ENCODE results near the gene SRP14. TPM values are rescaled to one million over a fixed set of nuclear protein-coding genes. Genes with fewer than 3 reads are reported as not detected.

SRP14 gene
- total RNA-seq, 1 donor from 2014 or later, result 186 TPM

DNA sequence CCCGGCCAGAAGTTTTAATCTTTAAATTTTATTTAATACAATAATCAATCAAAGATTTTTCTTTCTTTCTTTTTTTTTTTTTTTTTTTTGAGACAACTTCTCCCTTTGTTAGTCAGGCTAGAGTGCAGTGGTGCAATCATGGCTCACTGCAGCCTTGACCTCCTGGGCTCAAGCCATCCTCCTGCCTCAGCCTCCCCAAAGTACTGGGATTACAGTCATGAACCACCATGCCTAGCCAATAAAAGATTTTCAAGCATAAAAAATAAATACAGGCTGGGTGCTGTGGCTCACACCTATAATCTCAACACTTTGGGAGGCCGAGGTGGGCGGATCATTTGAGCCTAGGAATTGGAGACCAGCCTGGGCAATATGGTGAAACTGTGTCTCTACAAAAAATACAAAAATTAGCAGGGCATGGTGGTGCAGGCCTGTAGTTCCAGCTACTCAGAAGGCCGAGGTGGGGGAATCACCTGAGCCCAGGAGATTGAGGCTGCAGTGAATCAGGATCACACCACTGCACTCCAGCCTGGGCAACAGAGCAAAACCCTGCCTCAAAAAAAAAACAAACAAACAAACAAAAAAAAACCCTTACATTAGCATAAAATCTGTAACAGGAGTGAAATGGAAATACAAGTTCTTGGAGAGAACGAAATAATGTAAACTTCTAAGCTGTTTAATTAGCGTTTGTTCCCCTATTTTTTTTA, 29.1 kb upstream of the SRP14 start:
- DNase-seq (ENCODE audit: low spot score), result no peak

DNA sequence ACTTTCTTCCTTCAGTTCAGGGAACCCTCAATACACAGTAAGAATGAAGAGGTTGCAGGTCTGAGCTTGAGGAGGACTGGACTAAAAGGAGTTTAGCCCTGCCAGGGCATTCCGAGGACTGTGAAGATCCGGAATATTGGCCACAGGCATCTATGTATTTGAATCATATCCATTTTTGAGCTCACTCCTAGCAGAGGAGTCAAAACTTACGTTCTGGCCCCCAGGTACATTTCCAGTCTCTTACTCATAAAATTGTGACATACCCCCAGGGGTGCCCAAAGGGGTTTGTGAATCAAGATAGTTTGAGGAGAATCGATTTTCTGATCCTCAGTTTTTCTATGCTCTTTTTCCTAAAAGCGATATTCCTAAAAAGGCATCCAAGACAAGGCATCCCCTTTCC, 27.6 kb upstream of the SRP14 start:
- no peak for DNase-seq (ENCODE audit: low spot score)

DNA sequence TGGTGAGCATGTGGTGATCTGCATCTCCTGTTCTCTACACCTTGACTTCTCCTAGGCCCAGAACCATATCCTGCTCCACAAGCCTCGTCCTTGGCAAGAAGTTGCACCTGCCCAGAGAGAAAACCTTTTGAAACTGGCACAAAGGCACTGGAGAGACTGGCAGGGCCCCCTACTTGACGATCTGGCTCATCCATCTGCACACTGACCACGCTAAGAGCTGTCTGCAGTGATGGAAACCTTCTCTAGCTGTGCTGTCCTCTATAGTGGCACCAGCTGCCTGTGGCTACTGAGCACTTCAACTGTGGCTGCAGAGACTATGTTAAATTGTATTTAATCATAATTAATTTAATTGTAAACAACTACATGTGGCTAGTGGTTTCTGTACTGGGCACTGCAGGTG, 26.2 kb upstream of the SRP14 start:
- no peak for DNase-seq (ENCODE audit: low spot score)

DNA sequence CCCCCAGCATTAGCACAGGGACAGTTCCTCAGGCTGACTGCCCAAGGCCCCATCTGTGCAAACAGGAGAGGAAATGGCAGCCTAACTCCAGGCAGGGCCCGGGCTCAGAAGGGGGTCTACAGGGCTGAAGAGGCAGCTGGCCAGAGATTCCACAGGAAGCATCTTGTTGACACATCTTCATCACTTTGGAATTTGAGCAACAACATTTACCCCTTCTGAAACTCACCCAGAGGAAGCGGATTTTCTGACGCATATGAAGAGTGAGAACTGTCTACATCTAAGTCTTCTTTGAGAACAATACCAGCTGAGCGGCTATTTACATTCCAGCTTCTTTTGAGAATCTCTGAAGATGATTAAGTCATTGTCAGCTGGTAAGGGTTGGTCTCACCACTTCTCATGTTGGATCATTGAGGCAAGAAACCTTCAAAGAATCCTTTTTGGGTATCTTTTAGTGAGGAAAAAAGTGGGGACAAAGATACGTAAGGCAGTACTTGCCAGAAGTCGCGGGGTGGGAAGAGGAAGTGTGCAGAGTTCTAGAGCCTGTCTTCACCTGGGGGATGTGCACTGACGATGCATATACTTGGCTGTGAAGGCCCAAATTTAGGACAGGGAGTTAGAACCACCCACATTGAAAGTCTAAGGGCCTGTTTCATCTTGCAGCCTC, 25.4 kb upstream of the SRP14 start:
- no peak for DNase-seq (ENCODE audit: low spot score)

DNA sequence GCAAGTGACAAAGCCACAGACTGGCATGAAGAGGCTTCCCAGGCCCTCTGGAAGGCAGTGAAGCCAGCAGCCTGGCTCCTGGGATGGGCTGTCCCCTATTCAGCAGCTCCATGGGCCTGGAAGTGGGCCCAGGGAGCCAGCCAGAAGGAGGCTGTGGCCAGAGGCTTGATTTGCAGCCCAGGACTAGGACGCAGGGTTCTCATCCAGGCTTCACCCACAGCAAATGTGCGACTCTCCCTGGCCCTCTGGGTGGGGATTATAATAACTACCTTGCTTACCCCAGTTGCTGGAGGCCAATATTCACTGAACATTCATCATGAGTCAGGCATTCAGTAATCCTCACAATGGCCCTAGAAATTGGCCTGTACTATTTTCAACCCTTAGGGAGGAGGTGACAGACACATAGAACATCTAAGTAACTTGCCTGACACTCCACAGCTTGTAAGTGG, 24.6 kb upstream of the SRP14 start:
- DNase-seq (ENCODE audit: low spot score), result no peak

DNA sequence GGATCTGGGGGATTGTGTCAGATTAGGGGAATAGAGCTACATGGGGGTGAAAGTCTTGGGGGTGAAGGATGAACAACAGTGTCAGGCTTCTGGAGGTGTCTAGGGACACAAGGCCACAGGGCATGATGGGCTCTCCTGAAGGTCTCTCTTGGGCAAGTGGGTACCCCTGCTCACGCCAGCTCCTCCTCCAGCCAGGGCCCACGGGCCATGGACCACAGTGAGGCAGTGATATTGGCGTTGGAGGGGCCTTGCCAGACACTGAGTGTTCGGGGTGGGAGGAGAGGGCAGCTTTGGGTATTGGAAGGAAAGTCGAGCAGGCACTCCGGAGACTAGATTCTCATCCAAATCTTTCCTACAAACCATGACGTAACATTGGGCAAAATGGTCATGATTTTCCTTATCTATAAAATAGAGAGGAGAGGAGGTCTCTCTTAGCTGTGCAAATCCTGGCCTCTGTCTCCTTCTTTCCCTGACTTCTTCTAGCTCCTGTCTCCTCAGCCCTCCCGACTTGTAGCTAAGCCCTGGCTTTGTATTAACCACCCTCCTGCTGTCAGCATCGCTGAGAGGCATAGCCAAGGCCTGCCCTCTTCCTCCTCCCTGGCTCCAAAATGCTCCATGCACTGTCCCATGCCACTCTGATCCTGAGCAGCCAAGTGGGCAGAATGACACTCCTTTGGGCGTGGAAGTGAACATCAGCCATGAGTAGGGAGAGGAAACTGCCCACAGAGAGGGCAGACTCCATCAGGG, 24.0 kb upstream of the SRP14 start:
- DNase-seq (ENCODE audit: low spot score), result no peak

DNA sequence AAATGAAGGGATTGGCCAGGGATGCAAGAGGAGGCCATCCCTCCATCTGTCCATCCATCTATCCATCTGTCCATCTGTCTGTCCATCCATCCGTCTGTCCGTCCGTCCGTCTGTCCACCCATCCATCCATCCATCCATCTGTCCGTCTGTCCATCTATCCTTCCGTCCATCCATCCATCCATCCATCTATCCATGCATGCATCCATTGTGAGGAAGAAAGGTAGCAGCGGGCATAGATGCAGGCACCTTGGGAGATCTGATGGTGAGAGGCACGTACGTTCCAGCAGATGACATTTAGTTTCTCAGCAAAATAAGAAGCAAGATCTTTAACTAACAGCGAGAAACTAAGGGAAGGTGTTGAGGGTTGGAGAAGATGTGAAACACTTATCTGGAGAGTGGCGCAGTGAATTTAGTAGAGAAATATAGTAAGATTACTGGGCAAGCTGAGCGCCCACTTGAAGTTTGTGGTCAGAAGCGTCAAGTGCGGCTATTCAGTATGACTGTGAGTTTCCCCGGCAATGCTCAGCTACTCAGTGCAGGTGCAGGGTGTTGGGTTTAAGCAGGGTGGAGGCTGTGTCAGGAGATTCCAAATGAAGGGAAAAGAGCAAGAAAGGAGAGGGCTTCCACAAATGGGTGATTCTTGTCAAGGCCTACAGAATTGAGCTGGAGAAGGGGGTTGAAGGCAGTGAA, 22.4 kb upstream of the SRP14 start:
- no peak for DNase-seq (ENCODE audit: low spot score)

DNA sequence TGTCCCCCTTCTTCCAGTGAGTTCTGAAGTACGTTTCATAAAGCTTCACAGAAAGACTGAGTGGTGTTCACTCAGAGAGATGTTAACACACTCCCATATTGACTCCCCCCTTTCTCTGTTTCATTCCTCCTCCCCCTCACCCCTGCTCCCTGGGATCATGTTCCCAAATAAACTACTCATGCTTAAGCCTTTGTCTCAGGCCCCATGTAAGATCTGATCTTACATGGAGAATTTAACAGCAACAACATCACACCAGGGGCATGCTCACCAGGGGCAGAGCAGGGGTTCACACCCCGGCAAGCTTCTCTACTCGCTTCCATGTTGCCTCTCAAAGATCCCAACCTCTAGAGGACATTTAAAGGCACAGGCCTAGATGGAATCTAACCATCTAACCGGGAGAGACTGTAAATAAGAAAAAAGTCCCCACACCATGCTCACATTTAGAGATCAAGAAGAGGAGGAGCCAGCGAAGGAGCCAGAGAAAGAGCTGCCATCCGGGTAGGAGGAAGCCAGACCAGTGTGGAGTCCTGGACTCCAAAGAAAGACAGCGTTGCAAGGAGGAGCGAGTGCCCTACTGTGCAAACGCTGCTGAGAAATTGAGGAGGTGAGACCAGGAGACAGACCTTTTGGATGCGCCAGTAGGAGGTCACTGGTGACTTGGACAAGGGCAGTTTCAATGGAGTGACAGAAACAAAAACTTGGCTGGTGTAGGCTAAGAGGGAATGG, 21.4 kb upstream of the SRP14 start:
- no peak for DNase-seq (ENCODE audit: low spot score)

DNA sequence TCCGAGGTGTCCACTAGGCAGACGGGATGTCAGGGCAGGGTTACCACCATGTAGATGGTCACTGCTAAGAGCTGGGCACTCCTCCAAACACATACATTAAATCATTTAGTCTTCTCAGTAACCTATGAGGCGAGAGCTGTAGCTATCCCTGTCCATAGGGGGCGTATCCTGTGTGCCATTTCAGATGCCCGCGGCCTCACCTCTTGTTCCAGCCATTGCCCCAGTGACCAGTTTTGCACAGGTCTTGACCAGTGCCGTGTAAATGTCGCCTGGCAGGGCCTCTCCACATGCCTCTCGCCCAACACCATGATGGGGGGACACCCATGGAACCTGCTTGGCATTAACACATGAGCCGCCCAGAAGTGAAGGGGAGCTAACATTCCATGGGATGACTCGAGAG, 20.8 kb upstream of the SRP14 start:
- DNase-seq (ENCODE audit: low spot score), result no peak

DNA sequence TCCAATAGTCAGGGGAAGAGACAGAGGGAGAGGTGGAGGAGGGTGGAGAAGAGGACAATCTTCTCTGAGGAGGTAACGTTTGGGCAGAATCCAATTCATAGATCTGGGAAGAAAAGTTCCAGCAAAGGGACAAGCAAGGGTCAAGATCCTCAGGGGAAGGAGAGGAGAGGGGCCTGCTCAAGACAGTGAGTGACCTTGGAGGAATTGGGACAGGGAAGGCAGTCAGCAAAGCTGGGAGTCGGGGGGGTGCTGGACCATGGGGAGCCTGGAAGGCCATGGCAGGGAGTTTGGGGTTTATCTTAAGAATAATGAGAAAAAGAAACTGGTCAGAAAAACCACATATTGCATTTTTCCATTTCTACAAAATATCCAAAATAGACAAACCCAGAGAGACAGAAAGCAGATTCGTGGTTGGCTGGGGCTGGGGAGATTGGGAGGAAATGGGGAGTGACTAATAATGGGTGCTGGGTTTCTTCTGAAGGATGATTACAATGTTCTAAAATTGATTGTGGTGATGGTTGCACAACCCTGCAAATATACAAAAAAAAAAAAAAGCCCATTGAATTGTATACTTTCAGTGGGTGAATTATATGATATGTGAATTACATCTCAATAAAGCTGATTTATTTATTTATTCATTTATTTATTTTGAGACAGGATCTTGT, 19.6 kb upstream of the SRP14 start:
- no peak for DNase-seq (ENCODE audit: low spot score)

DNA sequence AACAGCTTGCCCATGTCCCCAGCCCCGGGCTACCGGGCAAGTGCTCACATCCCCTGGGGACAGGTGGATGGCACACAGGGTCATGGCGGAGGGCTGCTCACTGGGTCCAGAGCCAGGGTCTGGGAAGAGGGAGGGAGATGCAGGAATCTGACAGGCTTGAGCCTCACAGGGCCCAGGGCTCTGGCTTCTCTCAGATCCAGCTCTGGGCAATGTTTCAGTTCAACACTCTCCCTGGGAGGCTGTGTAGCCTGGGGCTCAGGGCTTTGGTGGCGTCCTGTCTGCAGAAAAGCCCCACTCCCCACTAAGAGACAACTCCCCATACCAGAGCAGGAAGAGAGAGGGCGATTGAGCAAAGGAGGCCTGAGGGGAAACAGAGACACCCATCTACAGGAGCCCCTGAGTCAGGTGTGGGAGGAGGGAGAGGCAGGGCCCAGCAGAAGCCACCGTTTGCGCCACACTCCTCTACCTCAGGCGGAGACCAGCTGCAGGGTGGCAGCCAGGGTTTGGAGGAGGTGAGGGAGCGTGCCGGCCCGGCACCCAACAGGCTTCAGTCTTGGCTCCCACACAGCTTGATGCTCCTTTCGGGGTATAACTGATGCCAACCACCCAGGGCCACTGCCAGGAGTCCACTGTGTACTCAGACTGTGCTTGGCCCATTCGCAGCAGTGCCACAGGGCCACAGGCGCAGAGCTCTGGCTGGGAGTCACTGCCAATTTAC, 16.8 kb upstream of the SRP14 start:
- DNase-seq (ENCODE audit: low spot score), result no peak

DNA sequence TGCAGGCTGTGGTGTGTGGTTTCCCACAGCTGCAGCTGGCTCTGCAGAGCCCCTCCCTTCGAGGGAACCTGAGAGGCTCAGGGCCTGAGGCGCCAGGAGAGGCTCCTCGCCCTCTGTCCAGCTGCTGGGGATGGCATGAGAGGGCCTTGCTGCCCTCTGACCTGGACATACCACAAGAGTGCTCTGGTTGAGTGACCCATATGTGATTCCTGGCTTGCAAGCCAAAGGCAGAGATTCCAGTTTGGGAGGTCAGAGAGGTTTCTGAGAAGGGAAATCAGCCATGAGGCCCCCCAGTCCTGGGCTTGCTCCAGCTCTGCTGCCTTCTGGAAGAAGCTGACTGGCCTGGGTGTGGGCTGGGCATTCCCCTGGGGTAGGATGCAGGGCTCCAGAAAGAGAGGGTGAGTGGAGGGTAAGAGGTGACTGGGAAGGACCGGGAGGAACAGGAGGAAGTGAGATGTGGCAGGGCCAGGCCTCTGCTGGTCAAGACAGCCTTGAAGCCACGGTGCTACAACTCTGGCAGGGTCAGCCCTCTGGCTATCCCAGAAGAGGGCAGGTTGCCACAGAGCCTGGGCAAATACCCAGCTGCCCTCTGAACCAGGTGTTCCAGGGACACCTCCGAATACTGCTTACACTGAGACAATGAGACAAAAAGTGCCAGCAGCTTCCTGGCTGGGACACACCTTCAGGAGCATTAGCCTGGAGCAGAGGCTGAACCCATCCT, 16.0 kb upstream of the SRP14 start:
- peak; percentile 76 for DNase-seq (ENCODE audit: low spot score)

DNA sequence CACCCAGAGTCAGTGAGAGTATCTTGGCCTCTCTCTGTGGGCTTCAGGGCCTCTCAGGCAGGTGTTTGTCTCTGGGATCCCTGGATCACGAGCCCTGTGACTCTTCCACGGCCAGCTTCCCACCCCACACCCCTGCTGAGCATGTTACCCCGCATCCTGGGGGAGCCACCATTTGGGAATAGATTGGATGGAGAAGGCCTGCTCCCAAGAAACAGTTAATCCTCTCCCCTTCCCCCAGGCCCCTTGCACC, 15.5 kb upstream of the SRP14 start:
- no peak for DNase-seq (ENCODE audit: low spot score)

DNA sequence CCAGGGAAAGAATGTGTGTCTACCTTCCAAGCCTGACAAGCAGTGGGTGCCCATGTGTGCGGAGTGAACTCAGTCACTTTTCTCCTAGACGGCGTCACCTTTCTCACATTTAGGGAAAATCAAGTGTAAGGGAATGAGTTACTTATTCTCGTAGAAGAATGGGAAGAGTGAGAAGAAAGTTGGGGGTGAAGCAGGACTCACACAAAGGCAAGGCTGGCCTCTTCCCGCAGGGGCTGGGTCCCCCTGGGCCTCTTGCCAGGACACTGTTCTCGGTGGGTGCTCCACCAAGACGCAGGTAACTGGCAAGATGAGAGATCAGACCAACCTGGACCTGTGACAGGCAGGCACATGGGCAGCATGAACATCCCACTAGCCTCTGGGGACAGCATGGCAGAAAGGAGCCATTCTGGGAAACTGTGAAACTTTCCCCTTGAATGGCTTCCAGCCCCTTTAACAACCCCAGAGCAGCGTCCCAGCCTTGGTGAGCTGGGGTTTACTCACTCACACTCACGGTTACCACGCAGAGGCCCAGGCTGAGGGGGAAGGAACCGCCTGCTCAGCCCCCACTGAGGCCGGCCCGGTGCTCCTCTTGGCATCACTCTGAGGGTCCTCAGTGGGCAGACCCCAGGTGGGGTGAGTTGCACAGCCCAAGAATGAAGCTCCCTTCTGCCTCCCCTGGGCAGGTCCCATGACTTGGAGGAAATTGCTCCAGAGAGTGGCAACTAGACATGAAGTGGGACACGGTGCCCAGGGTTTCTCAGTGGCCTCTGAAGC, 15.0 kb upstream of the SRP14 start:
- DNase-seq (ENCODE audit: low spot score), result no peak

DNA sequence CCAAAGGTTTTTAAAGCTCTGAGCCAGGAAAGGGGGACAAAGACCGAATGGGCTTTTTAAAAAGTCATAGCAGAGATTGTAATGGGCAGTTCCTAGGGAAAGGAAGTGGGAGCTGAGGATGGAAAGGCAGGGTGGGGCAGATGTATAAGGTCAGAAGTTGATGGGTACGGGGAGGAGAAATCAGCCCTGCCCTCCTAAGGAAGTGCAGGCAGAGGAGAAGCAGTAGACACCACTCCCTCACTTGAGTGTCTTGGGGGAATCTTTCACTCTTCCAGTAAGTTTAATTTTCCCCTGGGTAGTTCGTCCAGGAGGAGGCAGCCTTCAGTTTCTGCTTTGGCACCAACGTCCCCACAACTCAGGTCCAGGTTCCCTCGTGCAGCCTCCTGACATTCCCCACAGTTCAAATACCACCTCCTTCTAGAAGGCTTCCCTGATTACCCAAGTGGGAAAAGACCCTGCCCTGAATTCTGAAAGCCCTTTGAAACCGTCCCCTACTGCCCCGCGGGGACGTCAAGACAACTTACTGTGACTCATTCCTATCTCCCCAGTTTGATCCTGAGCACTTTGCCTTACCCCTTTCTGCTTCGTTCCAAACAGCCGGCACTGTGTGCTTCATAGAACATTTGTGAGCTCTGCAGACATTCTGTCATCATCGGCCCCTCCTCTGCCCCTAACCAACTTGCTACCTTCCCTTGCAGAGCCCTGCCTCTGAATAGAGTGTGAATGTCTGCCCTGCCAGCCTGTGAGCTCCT, 14.3 kb upstream of the SRP14 start:
- no peak for DNase-seq (ENCODE audit: low spot score)

DNA sequence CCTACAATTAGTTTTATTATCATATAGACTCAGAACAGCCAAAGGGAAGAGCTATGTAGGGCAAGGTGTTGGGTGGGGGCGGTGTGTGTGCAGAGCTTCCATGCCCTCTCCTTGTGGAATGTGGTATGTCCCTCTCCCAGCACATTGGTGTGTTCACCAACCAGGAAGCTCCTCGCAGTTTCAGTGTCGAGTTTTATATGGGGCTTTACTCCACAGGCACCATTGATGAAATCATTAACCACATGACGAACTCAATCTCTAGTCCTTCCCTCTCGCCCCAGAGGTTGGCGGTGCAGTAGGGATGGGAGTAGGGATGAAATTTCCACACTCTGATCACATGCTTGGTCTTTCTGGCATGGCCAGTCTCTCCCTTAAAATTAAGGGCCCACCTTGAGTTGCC, 13.6 kb upstream of the SRP14 start:
- peak; percentile 46 for DNase-seq (ENCODE audit: low spot score)

DNA sequence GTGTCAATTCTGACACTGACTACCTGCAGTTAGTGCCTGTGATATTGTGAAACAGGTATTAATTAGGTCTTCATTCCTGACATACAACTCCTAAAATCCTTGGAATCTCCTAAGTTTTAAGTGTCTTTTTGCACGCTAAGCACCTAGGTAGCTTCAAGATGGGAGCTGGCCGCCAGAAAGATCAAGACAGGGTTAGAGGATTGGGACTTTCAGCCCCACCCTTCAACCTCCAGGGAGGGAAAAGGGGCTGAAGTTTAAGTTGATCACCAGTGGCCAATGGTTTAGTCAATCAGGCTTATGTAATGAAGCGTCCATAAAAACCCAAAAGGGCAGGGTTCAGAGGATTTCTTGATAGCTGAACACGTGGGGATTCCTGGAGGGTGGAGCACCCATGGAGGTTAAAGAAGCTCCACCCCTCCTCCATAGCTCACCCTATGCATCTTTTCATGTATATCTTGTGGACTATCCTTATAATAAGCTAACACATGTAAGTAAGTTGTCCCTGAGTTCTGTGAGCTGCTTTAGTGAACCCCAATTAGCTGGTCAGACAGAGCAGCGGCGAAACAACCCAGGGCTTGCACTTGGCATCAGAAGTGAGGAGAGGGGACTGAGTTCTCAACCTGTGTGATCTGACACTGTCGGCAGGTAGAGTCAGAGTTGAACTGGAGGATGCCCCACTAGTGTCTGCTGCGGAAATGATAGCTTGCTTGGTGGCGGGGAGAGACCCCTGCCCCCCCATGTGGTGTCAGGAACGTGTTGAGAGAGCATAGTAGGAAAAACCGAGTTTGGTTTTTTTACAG, 12.8 kb upstream of the SRP14 start:
- peak; percentile 8 for DNase-seq (ENCODE audit: low spot score)
